NCI-H2196 treated with DMSO at 0.1 percent for 48 hours (cell line): ENCODE results near the gene GLCCI1.
"Not testable (repeated sequence)": the region's sequence is repeated elsewhere in the genome, so short reads cannot be mapped to it uniquely, and the experiment has no call there.

Source experiments
- DNase-seq: peaks from one replicate; lab custom pipeline; 2025; ENCODE audit not compliant: unreplicated experiment; lab: John Stamatoyannopoulos, UW

The GLCCI1 gene

DNA sequence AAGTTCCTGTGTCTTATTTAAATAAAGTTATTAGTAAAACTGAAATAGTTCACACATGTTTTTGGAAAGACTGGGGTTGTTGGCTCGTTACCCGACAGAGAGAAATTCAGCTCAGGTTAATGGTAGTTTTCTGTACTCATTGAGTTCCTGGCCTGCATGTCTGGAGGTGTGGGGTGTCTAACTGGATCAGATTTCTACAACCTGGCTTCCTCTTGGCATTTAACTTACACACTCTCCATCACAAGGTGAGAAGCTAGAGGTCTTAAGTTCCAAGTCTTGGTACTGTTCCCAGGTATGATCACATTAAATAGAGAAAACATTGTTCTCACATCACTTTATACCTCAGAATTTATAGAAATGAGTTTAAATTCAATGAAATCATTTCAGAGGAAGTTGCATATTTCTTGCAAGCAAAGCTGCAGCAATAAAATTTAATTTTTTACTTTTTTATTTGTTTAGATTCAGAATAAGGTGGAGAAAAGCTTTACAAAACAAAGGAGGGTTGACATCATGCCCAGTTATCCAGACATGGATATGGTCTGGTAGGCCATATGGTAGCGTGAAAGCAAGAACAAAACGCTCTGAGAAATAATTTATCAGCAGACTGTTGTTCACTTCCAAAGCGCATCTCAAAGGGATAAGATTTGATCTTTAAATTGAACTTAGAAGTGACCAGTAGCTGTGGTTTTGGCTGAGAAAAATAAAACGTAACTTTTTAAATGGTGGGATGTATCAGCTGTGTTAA is 120.6 kb downstream of the GLCCI1 start:
- no peak for DNase-seq

DNA sequence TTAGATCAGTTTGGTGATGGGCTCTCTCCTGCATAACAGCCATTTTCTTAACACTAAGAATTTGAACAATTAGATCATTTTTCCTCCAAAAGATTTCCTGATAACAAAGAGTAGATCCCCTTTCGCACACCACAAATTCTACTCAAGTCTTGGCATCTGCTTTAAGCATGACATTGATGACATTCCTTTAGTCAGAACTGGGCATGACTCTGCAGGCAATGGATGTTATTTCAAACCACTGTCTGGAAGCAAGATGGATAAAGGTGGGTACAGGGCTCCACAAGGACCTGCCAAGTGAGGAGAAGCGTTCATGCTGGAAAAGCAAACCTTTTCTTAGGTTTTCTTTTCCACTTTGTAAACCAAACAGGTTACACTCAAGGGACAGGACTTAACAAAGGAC is 123.5 kb downstream of the GLCCI1 start:
- no peak for DNase-seq

DNA sequence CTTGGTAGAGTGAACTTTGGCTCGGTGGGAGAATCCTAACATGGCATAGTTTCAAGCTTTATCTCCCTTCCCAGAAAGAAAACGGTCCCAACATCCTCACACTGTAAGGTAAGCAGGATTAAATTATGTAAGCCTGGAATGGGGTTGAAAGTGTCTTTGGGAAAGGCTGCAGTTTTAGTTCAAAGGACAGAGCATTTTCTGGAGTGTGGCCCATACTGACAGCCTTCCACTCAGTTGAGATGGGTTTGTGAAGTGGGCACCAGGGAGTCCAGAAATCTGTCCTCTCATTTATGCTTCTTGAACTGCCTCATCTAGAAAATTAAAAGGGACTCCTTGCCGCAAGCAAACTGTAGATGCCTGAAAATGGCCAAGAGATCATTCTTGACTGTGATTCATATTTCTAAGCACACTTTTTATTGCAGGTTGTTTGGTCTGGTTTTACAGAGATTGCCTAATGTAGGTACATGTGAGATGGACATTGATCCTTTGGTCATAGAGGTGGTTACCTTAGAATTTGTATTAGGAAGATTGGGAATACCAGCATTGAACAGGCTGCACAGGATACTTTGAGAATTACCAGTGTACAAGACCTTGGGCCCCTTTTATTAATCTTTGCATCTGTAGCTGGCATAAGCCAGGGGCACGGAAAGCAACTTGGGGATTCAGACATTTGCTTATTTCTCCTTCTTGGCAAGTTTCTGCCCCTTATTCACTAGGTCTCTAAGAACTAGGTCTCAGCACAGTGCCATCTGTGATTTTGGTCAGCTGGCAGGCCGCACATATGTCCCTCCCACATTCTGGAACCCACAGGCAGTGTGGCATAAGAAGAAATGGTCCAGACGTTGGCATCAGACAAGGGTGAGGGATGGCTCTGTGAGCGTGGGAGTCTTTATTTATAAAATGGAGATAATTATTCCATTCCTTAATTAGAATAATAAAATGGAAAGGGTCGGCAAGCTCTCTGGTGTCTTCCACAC is 125.9 kb downstream of the GLCCI1 start:
- DNase-seq, result no peak

DNA sequence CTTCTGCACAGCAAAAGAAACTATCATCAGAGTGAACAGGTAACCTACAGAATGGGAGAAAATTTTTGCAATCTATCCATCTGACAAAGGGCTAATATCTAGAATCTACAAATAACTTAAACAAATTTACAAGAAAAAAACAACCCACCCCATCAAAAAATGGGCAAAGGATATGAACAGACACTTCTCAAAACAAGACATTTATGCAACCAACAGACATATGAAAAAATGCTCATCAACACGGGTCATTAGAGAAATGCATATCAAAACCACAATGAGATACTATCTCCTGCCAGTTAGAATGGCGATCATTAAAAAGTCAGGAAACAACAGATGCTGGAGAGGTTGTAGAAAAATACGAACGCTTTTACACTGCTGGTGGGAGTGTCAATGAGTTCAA is 132.7 kb downstream of the GLCCI1 start:
- not testable (repeated sequence) for DNase-seq

DNA sequence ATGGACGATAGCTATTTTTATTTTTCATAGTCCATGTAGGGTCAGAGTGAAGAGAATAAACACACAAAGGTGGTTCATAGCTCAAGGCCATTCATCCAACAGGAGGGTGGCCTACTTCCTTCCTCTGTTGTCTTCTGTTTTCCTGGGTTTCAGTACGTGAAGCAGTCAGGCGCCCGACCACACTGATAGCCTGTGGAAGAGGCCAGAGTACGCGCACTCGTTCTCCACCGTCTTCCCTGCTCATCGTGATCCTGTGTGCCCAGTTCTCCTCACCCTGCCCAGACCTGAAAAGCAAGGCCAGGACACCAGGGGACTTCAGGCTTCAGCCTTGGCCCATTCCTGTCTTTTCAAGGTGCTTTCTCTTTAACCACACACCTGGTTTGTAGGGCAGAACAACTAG is 134.7 kb downstream of the GLCCI1 start:
- no peak for DNase-seq

DNA sequence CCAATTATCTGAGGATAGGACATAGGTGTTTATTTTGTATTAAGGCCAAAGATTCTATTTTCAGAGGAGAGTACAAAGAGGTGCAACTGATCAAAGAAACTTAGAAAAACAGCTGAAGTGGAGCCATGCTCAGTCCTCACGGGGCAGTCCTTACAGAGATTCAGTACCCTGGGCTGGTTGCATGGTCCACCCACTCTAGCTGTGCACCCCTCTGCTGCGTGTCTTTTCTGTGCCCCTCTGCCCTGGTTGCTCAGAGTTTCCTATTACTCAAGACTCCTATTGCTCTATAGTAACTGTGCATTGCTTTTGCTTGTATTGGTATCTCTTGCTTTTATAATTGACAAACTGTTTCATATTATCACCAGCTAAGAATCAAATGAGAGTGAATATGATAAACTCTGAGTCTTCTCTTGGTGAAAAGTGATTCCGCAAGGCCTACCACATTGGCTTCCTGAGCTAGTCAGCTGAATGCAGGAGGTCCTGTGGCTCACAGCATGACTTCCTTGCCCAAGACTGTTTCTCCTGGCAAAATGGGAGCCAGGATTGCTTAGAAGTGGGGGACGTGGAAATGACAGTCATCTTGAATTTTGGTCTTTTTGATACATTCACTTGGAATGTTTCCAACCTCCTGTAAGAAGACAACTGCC is 137.0 kb downstream of the GLCCI1 start:
- DNase-seq, result no peak

DNA sequence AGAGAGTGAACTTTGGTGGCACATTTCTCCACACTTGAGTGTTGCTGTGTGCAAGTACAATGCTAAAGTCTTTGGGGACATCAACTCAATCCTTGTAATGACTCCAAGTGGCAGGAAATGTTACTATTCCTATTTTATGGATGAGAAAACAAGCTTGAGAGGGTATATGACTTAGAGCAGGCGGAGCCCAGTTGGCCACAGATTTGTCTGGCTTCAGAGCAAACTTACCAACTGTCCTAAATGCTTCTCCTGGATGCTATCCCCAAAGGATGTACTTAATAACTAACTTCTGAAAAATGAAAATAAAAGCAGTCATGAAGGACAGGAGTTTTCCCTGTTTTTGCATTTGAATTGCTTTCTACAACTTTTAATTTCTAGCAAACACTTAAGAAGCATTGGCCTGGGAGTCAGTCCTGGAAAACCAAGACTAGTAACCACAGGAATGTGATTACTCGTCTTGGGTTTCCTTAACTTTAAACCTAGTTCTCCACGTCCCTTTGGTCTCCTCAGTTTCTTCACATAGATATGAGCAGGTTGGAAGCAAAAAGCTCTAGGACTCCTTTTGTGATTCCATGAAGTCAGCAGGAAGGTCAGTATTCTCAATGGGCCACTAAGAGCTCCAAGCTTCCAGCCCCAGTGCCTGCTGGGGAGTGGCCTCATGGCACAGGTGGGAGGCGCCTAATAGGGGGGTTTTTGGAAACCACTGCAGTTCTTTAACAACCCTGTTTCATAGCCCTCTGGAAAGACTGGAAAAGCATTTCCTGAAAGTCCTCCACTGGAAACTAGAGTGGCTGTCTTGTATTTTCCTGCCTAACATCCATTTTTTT is 140.8 kb downstream of the GLCCI1 start:
- DNase-seq, result no peak

DNA sequence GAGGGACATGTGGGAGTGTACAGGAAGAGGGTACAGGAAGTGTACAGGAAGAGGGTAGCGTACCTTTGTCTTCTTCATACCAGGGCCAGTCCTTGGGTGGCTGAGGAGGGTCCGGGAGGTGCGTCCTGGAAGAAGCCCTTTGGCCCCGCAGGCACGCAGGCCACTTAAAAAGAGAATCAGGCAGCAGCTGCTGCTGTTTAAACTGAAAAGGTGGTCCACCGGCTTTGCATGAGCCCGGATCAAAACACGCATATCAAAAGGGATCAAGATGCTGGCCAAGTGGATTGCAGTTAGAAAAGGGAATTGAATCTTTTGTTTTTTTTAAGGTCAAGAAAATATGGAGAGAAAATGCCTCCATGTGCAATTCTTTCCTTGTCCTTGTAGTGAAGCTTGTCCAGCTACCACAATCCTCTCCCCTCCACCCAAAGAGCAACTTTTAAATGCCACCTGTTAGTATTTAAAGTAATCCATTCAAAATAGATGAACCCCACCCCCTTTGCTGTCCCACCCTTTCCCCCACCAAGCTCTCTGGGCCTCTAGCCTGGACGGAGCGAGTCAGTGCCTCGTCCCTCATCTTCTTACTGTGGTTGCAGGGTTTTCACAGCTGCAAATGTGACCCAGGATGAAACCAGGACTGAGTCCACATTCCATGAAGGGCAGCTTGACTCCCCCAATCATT is 142.8 kb downstream of the GLCCI1 start:
- no peak for DNase-seq

DNA sequence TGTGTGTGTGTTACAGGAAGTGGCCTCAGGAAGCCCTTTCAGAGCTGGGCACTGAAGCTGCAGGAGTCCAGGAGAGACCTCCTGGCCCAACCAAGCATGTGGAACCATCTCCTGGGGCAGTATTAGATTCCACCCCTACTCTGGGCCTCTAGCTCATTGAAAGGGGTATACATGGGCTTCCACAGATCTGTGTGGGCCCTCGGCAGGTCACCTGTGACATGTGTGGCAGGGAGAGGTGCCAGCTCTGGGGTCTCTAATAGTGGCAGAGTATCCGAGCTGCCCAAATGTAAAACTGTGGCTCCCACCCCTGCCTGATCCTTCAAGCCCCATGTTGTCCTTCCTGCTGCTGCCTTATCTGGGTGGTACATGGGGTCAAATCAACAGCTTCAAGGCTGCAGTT is 144.1 kb downstream of the GLCCI1 start:
- DNase-seq, result no peak

DNA sequence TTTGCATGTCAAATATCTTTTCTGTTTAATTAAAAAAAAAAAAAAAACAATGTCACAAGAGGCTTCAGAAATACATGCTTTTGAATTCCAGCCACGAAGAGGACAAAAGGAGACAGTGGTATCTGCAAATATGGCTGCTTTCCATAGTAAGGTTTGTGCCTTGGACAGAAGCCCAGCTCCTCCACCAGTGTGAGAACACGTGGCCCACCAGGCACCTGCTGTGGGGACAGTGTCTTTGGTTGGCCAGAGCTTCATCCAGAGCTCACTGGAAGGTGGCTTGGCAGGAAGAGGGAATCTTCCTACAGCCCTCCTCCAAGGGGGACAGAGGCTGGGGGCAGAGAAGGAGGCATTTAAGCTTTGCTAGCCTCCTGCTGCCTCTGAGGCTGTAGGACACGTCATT is 144.6 kb downstream of the GLCCI1 start:
- no peak for DNase-seq

DNA sequence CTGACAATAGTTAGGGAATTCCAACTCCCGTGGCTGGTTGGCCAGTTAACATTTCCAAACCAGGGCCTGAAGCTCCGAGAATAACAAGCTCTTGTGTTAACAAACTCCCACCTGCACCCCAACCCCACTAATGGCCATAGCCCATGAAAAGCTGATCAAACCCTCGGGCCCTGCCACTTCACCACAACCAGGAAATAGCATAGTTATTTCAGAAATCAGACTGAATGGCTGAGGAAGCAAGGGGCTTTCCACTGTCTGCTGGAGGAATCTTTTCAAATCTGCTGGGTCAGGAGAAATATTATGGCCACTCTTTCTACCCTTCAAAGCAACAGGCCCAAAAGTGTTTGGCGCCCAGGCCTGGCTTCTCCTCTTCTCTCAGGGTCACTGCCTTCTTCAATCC is 145.6 kb downstream of the GLCCI1 start:
- DNase-seq, result no peak

DNA sequence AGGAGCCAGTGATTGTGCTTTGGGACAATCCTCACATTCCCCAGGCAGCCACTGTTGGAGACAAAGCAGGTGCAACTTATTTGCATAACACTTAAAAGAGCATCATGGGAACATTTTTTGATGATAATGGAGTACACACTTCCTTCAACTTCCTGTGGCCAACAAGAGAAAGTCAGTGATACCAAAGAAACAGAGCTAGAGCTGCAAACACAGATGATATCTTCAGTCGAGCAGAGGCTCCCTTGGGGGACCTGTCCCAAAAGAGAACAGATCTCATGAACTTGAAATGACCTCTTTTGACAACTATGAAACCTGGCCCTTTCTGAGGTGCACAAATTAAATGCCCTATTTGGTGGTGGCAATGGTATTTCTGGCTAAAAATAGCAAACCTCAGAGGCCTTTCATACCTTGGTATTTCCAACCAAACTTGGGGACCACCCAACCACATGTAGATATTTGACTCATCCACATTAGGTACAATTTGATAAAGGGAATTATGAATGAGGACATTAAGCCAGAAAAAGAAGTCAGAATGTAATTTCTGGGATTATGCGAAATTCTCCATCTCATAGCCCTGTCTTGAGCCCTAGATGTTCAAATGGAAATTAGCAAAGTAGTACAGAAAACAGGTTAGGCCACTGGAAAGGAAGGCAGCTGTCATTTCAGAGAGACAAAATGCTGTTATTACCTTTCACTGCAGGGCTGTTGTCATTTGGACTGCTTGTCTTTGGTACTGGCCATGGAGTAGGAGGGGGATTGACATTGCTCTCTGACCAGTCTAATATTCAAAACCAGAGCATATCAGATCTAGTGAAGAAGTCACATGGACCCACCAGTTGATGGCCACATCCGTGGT is 147.2 kb downstream of the GLCCI1 start:
- no peak for DNase-seq

DNA sequence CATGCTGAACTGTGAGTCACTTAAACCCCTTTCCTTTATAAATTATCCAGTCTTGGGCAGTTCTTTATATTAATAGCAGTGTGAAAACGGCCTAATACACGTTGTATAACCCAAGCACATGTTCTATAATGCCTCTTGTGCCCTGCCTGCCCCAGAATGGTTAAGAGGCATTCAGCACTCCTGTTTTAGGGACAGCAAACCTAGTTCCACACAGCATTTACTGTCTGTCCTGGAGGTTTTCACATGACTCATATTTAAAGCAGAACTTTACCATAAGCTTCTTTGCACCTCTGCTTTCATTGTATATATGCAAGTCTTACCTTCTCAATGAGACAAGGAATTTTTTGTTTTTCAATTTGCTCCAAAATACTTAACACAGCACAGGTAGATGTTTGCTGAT is 148.6 kb downstream of the GLCCI1 start:
- no peak for DNase-seq

DNA sequence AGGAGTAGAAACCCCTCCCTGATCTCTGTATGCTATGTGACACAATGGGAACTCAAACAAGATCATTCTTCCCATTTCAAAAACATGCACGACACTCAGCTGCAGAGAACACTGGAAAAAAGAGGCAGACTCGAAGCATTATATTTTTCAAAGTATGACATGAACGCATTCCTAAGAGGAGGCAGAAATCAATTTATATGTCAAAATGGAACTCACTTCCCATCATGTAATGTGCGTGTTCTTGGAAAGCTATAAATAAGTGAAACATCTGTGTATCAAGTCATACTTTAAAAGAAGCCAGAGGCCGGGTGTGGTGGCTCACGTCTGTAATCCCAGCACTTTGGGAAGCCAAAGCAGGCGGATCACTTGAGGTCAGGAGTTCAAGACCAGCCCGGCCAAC is 150.7 kb downstream of the GLCCI1 start:
- DNase-seq, result no peak

DNA sequence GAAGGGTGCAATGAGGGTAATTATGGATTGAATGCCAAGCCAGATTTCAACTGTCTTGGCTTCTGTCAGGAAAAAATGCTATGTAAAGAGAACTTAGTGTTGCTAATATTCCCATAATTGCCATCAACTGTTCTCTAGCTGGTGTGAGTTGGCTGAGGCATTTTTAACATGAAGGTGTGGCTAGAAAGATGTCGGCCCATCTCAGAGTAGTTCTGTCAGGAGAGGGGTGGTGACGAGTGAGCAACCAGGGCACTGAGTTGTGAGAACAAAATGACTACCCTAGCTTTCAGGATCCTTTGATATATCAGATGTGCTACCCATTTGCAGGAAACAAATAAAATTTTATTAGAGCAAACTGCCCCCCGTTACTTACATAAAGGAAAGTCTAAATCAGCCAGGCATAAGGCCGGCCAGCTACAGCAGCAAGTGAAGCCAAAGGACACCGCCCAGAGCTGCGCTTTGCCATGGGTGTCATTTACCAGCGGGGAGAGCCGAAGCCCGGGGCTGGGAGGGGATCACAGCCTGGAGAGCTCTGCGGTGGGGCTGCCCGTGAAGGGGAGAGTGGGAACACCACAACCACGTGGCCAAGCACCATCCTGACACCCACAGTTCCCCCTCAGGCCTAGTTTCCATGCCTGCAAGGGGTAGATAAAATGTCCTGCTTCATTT is 151.9 kb downstream of the GLCCI1 start:
- DNase-seq, result no peak

DNA sequence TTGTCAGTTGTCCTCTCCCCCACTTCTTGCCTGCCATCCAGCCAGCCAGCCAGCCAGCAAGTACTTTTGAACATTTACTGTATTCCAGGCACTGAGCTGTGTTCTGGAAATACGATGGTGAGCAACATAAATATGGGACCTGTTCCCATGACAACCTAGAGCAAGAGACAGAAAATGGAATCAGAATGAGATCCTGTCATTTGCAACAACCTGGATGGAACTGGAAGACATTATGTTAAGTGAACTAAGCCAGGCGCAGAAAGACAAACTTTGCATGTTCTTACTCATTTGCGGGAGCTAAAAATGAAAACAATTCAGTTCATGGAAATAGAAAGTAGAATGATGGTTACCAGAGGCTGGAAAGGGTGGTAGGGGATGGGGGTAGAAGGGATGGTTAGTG is 152.6 kb downstream of the GLCCI1 start:
- no peak for DNase-seq

DNA sequence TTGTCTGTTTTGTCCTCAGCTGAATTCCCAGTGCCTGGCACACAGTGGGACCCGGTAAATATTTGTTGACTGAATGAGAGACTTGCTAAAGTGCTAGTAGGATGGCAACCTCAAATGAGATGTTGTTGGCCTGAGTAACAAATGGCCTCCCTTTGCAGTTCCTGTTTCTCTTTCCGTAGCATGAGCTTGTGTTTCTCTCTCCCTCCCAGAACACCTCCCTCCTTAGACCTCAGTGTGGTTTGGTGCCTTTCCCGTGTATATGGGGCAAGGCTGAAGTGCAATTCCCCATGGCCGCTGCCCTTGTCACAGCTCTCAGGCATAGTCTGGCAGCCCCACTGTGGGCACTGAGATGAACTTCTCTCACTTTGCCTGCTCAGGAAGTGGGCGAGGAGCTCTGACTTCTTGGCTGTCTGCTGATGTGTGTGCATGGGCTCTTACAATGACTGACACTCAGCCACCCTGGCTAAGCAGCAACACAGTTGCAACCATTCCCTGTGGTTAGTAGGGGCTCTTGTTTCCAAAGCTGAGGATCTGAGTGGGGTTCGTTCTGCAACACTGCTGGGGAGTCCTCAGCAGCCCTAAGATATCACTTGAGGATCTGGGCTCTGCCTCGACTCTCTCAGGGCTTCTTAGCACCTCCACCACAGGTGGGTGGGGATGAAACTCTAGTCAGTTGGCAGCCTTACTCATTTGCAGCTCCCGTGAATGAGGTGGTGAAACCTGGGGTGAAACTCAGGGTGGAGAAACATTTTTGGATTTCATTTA is 157.3 kb downstream of the GLCCI1 start:
- DNase-seq, result no peak

DNA sequence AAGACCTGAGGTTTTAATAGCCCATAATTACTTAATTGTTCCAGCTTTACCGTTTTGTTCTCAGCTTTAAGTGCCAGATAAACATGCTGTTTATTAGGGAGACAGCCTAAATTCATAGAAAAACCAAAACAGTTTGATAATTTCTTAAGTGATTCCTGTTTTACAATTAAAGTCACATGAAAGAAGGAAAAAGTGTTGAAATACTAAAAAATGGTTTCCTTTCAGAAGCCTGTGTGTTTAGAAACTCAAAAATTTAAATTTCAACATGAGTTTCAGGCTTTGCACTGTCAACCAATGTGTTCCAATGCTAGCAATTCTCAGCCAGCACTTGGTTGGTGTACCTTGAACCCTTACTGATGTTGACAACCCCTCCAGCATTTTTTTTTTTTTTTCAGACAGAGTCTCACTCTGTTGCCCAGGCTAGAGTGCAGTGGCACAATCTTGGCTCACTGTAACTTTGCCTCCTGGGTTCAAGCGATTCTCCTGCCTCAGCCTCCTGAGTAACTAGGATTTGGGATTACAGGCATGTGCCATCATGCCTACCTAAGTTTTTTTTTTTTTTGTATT is 158.1 kb downstream of the GLCCI1 start:
- DNase-seq, result no peak
